A673 (cell line): ENCODE data around the gene PRKACB. TPM values are rescaled to one million over a fixed set of nuclear protein-coding genes. Genes with fewer than 3 reads are reported as not detected.

ENCODE experiments used
- BruUV-seq: library from RNA; stranded (reverse); fragments of 400-500 nt; replicated peaks from 2 replicates; lab custom pipeline; 2021; lab: Mats Ljungman, UMichigan
- CTCF ChIA-PET: fragments of 300-600 bp; sonication (Branson Sonifier 250); formaldehyde crosslinking; loops from one replicate; lab custom pipeline; 2022; ENCODE audit warnings: antibody characterized with exemption; lab: Charles Lee
- POLR2A ChIA-PET: fragments of 300-600 bp; sonication (Branson Sonifier 250); formaldehyde crosslinking; loops from one replicate; lab custom pipeline; 2022; ENCODE audit warnings: antibody characterized with exemption; ENCODE audit not compliant: low non-redundant PET; lab: Charles Lee
- DNase-seq: peaks from one replicate; pipeline ENCODE4 v3.0.0-alpha.2; 2015; ENCODE audit warnings: low spot score
- H3K27ac ChIP-seq: fragments of 200-600 bp; sonication (generic); 2 replicates; pipeline ENCODE4 v1.5.1; 2016; ENCODE audit warnings: mixed run types, low read depth, mild to moderate bottlenecking, mixed read lengths, antibody characterized with exemption, low read length; ENCODE audit not compliant: poor library complexity, severe bottlenecking
- H3K27me3 ChIP-seq: fragments of 200-600 bp; sonication (generic); replicated peaks from 2 replicates; pipeline ENCODE4 v1.6.1; 2017; ENCODE audit warnings: mixed run types, low read depth, mild to moderate bottlenecking, mixed read lengths, antibody characterized with exemption, low read length; ENCODE audit not compliant: insufficient read depth, poor library complexity
- H3K36me3 ChIP-seq: fragments of 200-600 bp; sonication (generic); 2 replicates; pipeline ENCODE4 v1.6.1; 2016; ENCODE audit warnings: mixed run types, mild to moderate bottlenecking, mixed read lengths, antibody characterized with exemption, low read length; ENCODE audit not compliant: insufficient read depth, poor library complexity, severe bottlenecking
- H3K4me1 ChIP-seq: fragments of 200-600 bp; sonication (generic); 2 replicates; pipeline ENCODE4 v1.6.1; 2017; ENCODE audit warnings: mixed run types, mild to moderate bottlenecking, mixed read lengths, antibody characterized with exemption, low read length; ENCODE audit not compliant: insufficient read depth, poor library complexity, severe bottlenecking
- H3K4me3 ChIP-seq: fragments of 200-600 bp; sonication (generic); 2 replicates; pipeline ENCODE4 v1.5.1; 2016; ENCODE audit warnings: low read depth, mixed run types, mild to moderate bottlenecking, mixed read lengths, low read length; ENCODE audit not compliant: poor library complexity, severe bottlenecking
- H3K9me3 ChIP-seq: fragments of 200-600 bp; sonication (generic); 2 replicates; pipeline ENCODE4 v1.6.1; 2016; ENCODE audit warnings: mixed run types, low read depth, mild to moderate bottlenecking, mixed read lengths, antibody characterized with exemption, low read length; ENCODE audit not compliant: poor library complexity, severe bottlenecking
- EZH2 ChIP-seq: fragments of 200-600 bp; sonication (generic); IDR thresholded peaks from 2 replicates; pipeline ENCODE4 v1.6.1; 2017; ENCODE audit warnings: borderline replicate concordance, low read depth, mild to moderate bottlenecking, mixed read lengths, antibody characterized with exemption, low read length; ENCODE audit not compliant: poor library complexity, severe bottlenecking
- intact Hi-C: fragments of 100-400 bp; cut with micrococcal nuclease; formaldehyde crosslinking; loops from one replicate; pipeline ENCODE4 v1.10.0; 2022; ENCODE audit not compliant: unreplicated experiment
- total RNA-seq: library from RNA; stranded (reverse); gene quantifications from 2 replicates; pipeline ENCODE4 v1.2.3, GENCODE V29; 2021
- TF ChIP-seq, protein P1 (sequence below): fragments of 300-800, 200-600 bp; sonication (generic); conservative IDR thresholded peaks from 2 replicates; pipeline ENCODE4 v1.5.1; 2017; ENCODE audit warnings: low read depth, mild to moderate bottlenecking, antibody characterized with exemption, low read length, moderate library complexity, mixed read lengths

The PRKACB gene
- total RNA-seq, 1 experiment from 2014 or later = 39.6 TPM

DNA sequence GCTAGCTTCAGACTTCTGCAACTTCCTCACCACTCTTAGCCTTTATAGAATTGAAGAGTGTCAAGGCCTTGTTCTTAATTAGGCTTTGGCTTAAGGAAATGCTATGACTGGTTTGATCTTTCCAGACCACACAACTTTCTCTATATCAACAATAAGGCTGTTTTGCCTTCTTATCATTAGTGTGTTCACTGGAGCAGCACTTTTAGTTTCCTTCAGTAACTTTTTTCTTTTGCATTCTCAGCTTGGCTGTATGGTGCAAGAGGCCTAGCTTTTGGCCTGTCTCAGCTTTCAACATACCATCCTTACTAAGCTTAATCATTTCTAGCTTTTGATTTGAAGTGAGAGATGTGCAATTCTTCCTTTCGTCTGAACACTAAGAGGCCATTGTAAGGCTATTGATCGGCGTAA is 8.6 kb downstream of the PRKACB start:
- Histone ChIP-seq H3K4me3 (no peak overlapping the region), H3K4me1 (peaks cover 10% of the 10 kb centered on the region), H3K27me3 (no peaks in the 10 kb centered on the region), H3K27ac (no peak overlapping the region), H3K36me3 (no peaks in the 10 kb centered on the region), H3K9me3 (no peaks in the 10 kb centered on the region)
- BruUV-seq = no TSS peak
- intact Hi-C loops = no loop called here
- POLR2A ChIA-PET = no interaction called here
- no peak for TF ChIP-seq EZH2
- TF ChIP-seq, protein P1, sequence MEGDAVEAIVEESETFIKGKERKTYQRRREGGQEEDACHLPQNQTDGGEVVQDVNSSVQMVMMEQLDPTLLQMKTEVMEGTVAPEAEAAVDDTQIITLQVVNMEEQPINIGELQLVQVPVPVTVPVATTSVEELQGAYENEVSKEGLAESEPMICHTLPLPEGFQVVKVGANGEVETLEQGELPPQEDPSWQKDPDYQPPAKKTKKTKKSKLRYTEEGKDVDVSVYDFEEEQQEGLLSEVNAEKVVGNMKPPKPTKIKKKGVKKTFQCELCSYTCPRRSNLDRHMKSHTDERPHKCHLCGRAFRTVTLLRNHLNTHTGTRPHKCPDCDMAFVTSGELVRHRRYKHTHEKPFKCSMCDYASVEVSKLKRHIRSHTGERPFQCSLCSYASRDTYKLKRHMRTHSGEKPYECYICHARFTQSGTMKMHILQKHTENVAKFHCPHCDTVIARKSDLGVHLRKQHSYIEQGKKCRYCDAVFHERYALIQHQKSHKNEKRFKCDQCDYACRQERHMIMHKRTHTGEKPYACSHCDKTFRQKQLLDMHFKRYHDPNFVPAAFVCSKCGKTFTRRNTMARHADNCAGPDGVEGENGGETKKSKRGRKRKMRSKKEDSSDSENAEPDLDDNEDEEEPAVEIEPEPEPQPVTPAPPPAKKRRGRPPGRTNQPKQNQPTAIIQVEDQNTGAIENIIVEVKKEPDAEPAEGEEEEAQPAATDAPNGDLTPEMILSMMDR = no peak
- CTCF ChIA-PET = no interaction called here
- DNase-seq = no peak

DNA sequence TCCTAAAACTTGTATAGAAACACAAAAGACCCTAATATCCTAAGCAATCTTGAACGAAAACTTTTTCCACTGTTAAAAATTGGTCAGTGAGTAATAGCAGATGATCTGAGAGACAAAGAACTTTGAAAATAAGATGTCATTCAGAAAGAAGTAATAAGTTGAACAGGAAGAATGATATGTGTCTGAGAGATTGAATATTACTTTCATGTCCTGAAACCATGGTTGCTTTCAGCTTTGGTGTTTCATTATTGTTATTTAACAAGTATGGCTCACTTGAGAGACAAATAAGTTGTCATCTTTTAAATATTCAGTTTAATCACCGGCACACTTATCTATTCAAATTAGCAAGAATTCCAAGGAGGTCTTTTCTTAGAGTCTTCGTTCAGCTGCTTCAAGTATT is 11.4 kb downstream of the PRKACB start:
- intact Hi-C loops = no loop called here
- ChIA-PET CTCF (no interaction called here), POLR2A (no interaction called here)
- no peaks in the 10 kb centered on the region for H3K27me3 ChIP-seq
- no peak overlapping the region for H3K4me3 ChIP-seq
- no TSS peak for BruUV-seq
- no peak for DNase-seq
- H3K27ac ChIP-seq = no peak overlapping the region
- TF ChIP-seq, protein P1 = no peak
- TF ChIP-seq EZH2 = no peak
- H3K4me1 ChIP-seq = peaks cover 10% of the 10 kb centered on the region
- no peaks in the 10 kb centered on the region for H3K36me3 ChIP-seq
- H3K9me3 ChIP-seq = no peaks in the 10 kb centered on the region

DNA sequence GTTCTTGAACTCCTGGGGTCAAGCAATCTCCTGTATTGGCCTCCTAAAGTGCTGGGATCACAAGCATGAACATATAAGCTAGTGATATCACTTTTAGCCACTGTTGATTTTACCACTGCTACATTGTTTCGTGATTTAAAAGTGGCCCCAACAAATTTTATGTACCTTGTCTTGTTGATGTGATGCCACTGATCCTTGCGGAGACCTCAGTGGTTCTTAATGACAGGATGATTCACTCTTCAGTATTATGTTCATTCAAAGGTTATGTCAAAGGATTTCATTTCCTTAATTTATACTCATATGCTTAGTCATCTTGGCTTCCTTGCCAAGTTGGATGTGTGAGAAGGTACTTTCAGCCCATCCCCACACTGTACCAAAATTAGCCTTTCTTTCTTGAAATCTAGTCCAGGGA is 12.1 kb downstream of the PRKACB start:
- DNase-seq = peak; percentile 78
- Histone ChIP-seq H3K9me3 (no peaks in the 10 kb centered on the region), H3K27ac (no peak overlapping the region)

More for the DNA sequence above, 12.1 kb downstream of the PRKACB start:
- Histone ChIP-seq H3K4me3 (no peak overlapping the region), H3K36me3 (no peaks in the 10 kb centered on the region), H3K27me3 (no peaks in the 10 kb centered on the region), H3K4me1 (peaks cover 10% of the 10 kb centered on the region)
- BruUV-seq = no TSS peak
- no peak for TF ChIP-seq EZH2
- TF ChIP-seq, protein P1 = no peak
- ChIA-PET CTCF (no interaction called here), POLR2A (no interaction called here)
- intact Hi-C loops = no loop called here
